Testis (tissue), 3 donors: ENCODE measurements around the gene SH3PXD2B. TPM values are rescaled to one million over a fixed set of nuclear protein-coding genes. Genes with fewer than 3 reads are reported as not detected.
A peak's percentile ranks its signal among the peaks of the same experiment; 100 is the strongest.
"Not testable (repeated sequence)": the region's sequence is repeated elsewhere in the genome, so short reads cannot be mapped to it uniquely, and the experiment has no call there.

Source experiments
- DNase-seq: peaks from one replicate; pipeline ENCODE4 v3.0.0-alpha.2; 2019
- H3K27ac ChIP-seq, 2 donors: fragments of 200-600 bp; sonication (generic); one replicate each; pipeline ENCODE4 v1.5.1; 2019
- H3K27me3 ChIP-seq: fragments of 200-600 bp; sonication (generic); one replicate; pipeline ENCODE4 v1.5.1; 2019
- H3K36me3 ChIP-seq: fragments of 200-600 bp; sonication (generic); one replicate; pipeline ENCODE4 v1.5.1; 2017; ENCODE audit warnings: low read depth; ENCODE audit errors: missing control alignments
- H3K4me1 ChIP-seq: fragments of 200-600 bp; sonication (generic); one replicate; pipeline ENCODE4 v1.5.1; 2019
- H3K4me3 ChIP-seq, 2 donors: fragments of 200-600 bp; sonication (generic); one replicate each; pipeline ENCODE4 v1.5.1; 2017 to 2019
- H3K9me3 ChIP-seq: fragments of 200-600 bp; sonication (generic); one replicate; pipeline ENCODE4 v1.5.1; 2017
- CTCF ChIP-seq, 3 experiments: fragments of 450-650 bp in 2 of 3; fragments of 200-600 bp in 1 of 3; sonication (generic) in 1 of 3; IDR thresholded peaks; one replicate each; pipeline ENCODE4 v1.5.1; 2016 to 2019; ENCODE audit warnings: antibody characterized with exemption in 3 of 3, mild to moderate bottlenecking in 2 of 3, moderate library complexity in 1 of 3
- POLR2A ChIP-seq: fragments of 450-650 bp; IDR thresholded peaks from one replicate; pipeline ENCODE4 v1.6.1; 2017; ENCODE audit warnings: antibody characterized with exemption, mild to moderate bottlenecking, moderate library complexity
- WGBS, 2 donors: methylation state at CpG; one replicate each; pipeline ENCODE4 v1.1.5; 2018; 5-methylcytosine and 5-hydroxymethylcytosine counted together
- intact Hi-C: fragments of 100-400 bp; cut with DNase I; formaldehyde crosslinking; loops from one replicate; pipeline ENCODE4 v1.15.1; 2023; ENCODE audit warnings: low total_unique reads
- polyA plus RNA-seq: library from polyadenylated mRNA; stranded (reverse); fragments of 350-450 nt; fragmentation: Illumina TruSeq; extraction: RNeasy Lipid Tissue Mini Kit (QIAGEN cat#74804); gene quantifications from one replicate; pipeline ENCODE4 v1.2.3, GENCODE V29; 2014; ENCODE audit warnings: low read depth, low replicate concordance; ENCODE audit not compliant: insufficient read depth
- total RNA-seq, 2 donors: library from RNA; depleted of rRNA; stranded (reverse); fragments of >200 nt; gene quantifications; one replicate each; pipeline ENCODE4 v1.2.3, GENCODE V29; 2016

SH3PXD2B gene
- total and polyA plus RNA-seq, 3 donors from 2014 or later: 18.3 to 29.4 (median 20.2) TPM

DNA sequence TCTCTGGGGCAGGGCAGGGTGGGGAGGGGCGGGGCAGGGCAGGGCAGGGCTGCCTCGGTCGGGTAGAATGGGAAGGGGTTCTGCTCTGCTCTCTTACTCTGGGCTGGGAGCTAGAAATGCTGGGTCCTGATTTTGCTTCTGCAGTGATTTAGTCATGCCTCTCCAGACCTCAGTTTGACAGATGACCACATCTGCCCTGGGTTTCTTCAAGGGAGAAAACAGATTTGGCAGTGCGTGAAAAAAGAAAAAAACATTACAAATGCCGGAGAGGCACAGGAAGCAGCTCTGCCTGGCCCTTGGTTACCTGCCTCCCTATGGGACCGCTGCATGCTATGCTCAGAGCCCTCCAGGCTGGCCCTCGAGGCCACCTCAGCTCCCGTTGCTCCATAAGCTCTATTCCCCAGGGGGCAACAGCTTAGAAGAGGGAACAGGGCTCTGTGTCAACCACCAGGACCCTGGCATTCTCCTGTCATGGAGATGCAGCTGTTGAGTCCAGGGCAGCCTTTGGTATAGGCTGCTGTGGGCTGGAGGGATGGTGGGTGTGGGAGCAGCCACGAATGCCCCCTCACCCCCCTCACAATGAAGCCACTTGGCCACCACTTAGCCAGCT, 117.5 kb downstream of the SH3PXD2B start:
- WGBS, 2 donors: 82 to 90% methylated on average over 9 of the region's 9 CpGs
- Histone ChIP-seq H3K4me3 (no peak overlapping the region), H3K27me3 (no peaks in the 10 kb centered on the region), H3K36me3 (no peaks in the 10 kb centered on the region), H3K27ac (no peak overlapping the region), H3K9me3 (no peaks in the 10 kb centered on the region), H3K4me1 (peaks cover 6% of the 10 kb centered on the region)
- no peak for DNase-seq
- intact Hi-C loops: no loop called here
- no peak for TF ChIP-seq CTCF (IDR thresholded peaks at IDR 0.05)
- TF ChIP-seq POLR2A: no peak

- Histone ChIP-seq H3K27me3 (no peaks in the 10 kb centered on the region), H3K4me1 (peaks cover 6% of the 10 kb centered on the region), H3K9me3 (no peaks in the 10 kb centered on the region), H3K4me3 (no peak overlapping the region), H3K27ac (no peak overlapping the region), H3K36me3 (no peaks in the 10 kb centered on the region)
- DNase-seq: no peak
- intact Hi-C loops: no loop called here
- TF ChIP-seq POLR2A (no peak), CTCF (IDR thresholded peaks at IDR 0.05) (no peak)
- 73 to 77% methylated on average over 8 to 10 of the region's 10 CpGs for WGBS, 2 donors
Measured at GRCh38 chr5:172336264-172336663, 118.1 kb downstream of the SH3PXD2B start.

DNA sequence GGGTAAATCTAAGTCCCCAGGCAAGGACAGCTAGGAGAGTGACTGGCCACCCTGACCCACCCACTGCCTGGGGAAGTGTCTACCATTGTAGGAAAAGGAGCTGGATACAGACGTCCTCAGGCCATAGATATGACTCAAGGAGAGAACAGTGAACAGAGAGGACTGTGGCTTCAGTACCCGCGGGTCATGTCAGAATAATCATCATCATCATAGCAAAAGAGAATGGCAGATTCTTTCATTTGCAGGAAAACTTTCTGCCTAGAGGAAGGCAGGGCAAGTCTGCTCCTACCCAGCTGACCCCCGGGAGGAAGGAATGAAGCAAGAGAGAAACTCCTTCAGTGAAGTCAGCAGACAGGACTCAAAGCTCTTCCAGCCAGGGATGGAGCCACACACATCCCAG, 118.6 kb downstream of the SH3PXD2B start:
- Histone ChIP-seq H3K4me1 (peaks cover 6% of the 10 kb centered on the region), H3K27me3 (no peaks in the 10 kb centered on the region), H3K36me3 (no peaks in the 10 kb centered on the region), H3K4me3 (no peak overlapping the region), H3K9me3 (no peaks in the 10 kb centered on the region), H3K27ac (no peak overlapping the region)
- intact Hi-C loops: no loop called here
- no peak for DNase-seq
- TF ChIP-seq POLR2A: no peak
- no peak for TF ChIP-seq CTCF (IDR thresholded peaks at IDR 0.05)
- WGBS, 2 donors: 86 to 90% methylated on average over 4 of the region's 4 CpGs

DNA sequence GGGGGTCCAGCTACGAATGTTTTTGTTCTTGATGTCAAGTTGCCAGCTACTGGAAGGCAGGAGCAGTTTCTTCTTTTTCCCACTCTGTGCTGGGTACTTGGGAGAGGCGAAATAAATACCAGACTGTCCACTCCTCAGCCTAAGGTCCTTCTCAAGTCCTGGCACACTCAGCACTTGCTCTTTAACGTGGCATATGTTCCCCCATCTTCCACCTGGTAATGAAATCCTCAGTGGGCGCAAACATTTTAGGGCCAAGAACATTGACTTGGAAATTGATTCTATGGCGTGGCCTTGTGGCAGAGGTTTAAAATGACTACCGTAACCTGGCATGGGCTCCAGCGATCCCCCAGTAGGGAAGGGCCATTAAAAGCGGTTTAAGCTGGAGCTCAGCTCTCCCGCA, 119.7 kb downstream of the SH3PXD2B start:
- WGBS, 2 donors: 94 to 97% methylated on average over 9 of the region's 9 CpGs
- no peak for DNase-seq
- Histone ChIP-seq H3K27ac (no peak overlapping the region), H3K27me3 (no peaks in the 10 kb centered on the region), H3K9me3 (no peaks in the 10 kb centered on the region), H3K4me1 (peaks cover 6% of the 10 kb centered on the region), H3K36me3 (no peaks in the 10 kb centered on the region), H3K4me3 (no peak overlapping the region)
- intact Hi-C loops: no loop called here
- TF ChIP-seq CTCF (IDR thresholded peaks at IDR 0.05): no peak
- TF ChIP-seq POLR2A: no peak

GRCh38 chr5:172334196-172334595, 120.1 kb downstream of the SH3PXD2B start:
- Histone ChIP-seq H3K36me3 (no peaks in the 10 kb centered on the region), H3K27me3 (no peaks in the 10 kb centered on the region), H3K4me1 (peaks cover 4% of the 10 kb centered on the region), H3K9me3 (no peaks in the 10 kb centered on the region), H3K27ac (no peak overlapping the region), H3K4me3 (no peak overlapping the region)
- 70 to 87% methylated on average over 8 of the region's 8 CpGs for WGBS, 2 donors
- DNase-seq: peak; percentile 50
- TF ChIP-seq CTCF (IDR thresholded peaks at IDR 0.05) (no peak), POLR2A (no peak)
- intact Hi-C loops: no loop called here

GRCh38 chr5:172326901-172327300, 127.4 kb downstream of the SH3PXD2B start:
- intact Hi-C loops, H3K27ac ChIP-seq, H3K36me3 ChIP-seq, DNase-seq, H3K4me1 ChIP-seq, H3K9me3 ChIP-seq, H3K4me3 ChIP-seq, H3K27me3 ChIP-seq: not testable (repeated sequence)
- WGBS, 2 donors: 88 to 95% methylated on average over 13 of the region's 13 CpGs
